OCI-LY7 (cell line): ENCODE data around the gene CCDC126.
"Not testable (repeated sequence)": the region's sequence is repeated elsewhere in the genome, so short reads cannot be mapped to it uniquely, and the experiment has no call there.

Experiments used
- CTCF ChIP-seq: fragments of 200-600 bp; sonication (generic); conservative IDR thresholded peaks from 2 replicates; pipeline ENCODE4 v1.5.1; 2014; ENCODE audit warnings: mild to moderate bottlenecking, antibody characterized with exemption, low read length, moderate library complexity, mixed read lengths
- EZH2phosphoT487 ChIP-seq: fragments of 200-600 bp; sonication (generic); IDR thresholded peaks from 2 replicates; pipeline ENCODE4 v1.6.1; 2018; ENCODE audit warnings: low read depth, borderline replicate concordance, mild to moderate bottlenecking, mixed run types, antibody characterized with exemption, low read length, moderate library complexity, mixed read lengths

- TF ChIP-seq CTCF, EZH2phosphoT487: not testable (repeated sequence)
Measured at GRCh38 chr7:23581975-23582374, 15.2 kb upstream of the CCDC126 start.
